22Rv1 (cell line): ENCODE results near the gene VWF.
"Not testable (repeated sequence)": the region's sequence is repeated elsewhere in the genome, so short reads cannot be mapped to it uniquely, and the experiment has no call there.

Experiments used
- H3K27ac ChIP-seq: fragments of 450-650 bp; 2 replicates; pipeline ENCODE4 v1.5.1; 2017
- CTCF ChIP-seq: fragments of 450-650 bp; IDR thresholded peaks from 2 replicates; pipeline ENCODE4 v1.5.1; 2017; ENCODE audit warnings: mild to moderate bottlenecking
- ZFX ChIP-seq: fragments of 450-650 bp; IDR thresholded peaks from 2 replicates; pipeline ENCODE4 v1.6.1; 2017; ENCODE audit warnings: antibody characterized with exemption, borderline replicate concordance

VWF gene

DNA sequence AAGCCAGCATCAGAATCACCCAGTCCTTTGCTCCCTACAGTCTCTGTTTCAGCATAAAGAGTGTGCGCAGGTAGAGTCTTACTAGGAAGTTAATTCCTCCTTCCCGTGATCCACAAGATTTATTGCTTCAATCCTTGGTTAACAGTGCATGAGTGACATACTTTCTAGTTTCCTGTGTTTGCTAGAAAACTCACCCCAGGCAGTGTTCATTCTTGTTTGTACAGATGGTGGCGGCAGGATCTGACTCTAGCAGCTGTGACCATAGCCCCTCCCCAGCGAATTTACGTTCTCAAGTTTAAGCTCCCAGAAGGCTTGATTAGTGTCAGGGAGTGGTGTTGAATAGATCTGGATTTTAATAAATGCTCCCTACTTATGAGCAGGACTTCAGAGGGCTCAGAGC lies 103.5 kb downstream of the VWF start:
- no peak for TF ChIP-seq ZFX
- TF ChIP-seq CTCF = no peak
- H3K27ac ChIP-seq = no peak overlapping the region

- H3K27ac ChIP-seq = not testable (repeated sequence)
Measured at GRCh38 chr12:6020511-6020910, 104.0 kb downstream of the VWF start.

DNA sequence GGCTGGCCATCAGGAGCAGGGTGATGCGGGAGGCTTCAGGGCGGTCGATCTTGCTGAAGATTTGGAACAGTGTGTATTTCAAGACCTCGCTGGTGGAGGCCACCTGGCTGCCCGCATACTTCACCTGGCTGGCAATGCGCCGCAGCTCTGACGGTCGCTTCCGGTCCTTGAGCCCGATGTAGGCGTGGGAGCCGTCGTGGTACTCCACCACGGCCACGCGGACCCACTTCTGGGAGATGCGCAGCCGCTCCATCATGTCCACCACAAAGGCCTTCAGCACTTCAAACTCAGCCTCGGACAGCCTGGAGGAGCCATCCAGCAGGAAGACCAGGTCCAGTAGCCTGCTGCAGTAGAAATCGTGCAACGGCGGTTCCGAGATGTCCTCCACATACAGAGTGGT lies 105.2 kb downstream of the VWF start:
- not testable (repeated sequence) for H3K27ac ChIP-seq

DNA sequence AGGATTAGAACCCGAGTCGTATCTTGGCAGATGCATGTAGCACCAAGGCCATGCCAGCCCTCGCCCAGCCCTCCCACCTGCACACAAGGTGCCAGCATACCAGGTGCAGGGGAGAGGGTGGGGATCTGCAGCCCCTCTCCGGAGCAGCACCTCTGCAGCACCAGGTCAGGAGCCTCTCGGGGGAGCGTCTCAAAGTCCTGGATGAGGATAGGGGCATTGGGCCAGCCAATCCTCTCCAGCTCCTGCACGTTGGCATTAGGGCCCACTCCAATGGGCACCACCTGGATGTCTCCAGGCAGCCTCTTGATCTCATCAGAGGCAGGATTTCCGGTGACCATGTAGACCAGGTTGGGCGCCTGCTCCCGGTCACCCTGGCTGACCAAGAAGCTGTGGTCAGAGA lies 106.2 kb downstream of the VWF start:
- no peak for TF ChIP-seq ZFX
- TF ChIP-seq CTCF = no peak
- H3K27ac ChIP-seq = no peak overlapping the region

DNA sequence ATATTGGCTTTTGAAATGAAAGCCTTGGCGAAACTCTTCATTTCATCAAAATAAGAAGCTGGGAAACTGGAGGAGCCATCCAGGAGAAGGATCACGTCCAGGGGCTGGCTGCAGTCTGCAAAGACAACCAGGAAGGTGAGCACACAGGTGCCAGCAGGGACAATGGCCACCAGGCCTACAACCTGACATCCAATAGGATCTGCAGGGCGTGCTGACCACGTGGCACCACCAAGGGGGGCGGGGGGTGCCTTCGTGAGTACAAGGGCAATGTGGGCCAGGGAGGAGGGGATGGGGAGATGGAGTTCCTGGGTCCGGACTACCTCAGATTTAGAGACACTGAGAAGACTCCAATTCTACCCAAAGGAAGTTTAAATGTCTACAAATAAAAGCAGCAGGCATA lies 107.7 kb downstream of the VWF start:
- TF ChIP-seq CTCF = no peak
- no peak for TF ChIP-seq ZFX
- H3K27ac ChIP-seq = no peak overlapping the region

DNA sequence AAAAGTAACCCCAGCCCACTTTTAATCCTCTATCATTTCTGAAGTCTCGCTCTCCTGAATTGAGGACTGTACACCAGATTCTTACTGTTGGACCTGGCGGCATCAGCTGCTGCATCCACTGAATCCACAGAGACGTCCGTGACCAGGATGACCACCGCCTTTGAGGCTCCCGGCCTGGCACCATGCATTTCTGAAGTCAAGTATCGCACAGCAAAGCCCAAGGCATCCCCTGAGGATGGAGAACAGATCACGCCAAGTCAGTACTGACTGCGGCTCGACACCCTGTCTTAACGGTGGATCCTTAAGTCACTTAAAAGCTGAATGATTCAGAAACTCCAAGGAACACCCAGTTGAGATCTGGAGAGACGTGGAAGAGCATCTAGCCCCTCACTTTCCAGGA lies 108.5 kb downstream of the VWF start:
- H3K27ac ChIP-seq = not testable (repeated sequence)

DNA sequence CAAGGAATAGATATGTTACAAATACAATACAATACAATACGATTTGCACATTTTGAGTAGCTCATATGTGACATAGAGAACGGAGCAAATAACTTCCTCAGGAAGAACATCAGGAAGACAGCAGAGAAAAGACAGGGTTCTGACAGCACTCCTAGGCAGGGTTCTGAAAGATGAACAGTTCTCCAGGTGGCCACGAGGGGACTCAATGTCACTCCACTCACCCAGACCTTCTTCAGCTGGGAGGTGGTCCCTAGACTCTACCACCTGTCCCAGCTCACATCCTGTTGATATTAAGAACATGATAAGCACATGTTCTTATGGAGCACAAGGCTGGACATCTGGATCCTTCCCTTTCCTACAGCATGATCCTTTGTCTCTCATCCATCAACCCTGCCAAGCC lies 109.2 kb downstream of the VWF start:
- not testable (repeated sequence) for H3K27ac ChIP-seq

DNA sequence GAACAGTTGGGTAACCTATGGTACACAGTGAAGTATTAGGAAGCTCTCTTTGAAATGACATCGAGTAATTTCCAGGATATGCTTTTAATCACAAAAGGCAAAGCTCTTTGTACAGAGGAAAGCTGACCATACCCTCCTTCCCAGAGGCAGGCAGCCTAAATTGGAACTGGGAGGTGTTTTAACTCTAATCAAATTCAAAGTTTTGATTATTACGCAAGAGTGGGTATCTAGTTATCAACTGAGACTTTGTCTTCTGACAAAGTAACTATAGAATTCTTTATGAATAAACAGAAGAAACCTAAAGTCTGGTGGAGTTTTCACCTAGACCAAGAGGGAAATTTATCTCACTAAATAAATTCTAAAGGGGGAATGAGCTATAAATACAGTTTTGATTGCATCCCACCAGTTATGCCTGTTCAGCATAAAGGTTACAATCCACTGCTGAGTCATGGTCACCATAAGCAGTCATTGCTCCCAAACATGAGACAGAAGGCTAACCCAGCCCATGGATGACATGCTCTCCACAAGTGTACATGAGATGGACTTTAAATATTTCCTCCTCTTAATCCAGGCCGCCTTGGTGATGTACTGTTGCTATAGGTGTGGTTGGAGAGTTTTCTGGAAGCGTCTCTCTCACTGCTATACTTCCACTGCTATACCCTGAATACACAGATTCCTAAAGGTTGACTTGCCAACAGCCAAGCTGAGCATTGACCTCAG lies 113.7 kb downstream of the VWF start:
- H3K27ac ChIP-seq = not testable (repeated sequence)

DNA sequence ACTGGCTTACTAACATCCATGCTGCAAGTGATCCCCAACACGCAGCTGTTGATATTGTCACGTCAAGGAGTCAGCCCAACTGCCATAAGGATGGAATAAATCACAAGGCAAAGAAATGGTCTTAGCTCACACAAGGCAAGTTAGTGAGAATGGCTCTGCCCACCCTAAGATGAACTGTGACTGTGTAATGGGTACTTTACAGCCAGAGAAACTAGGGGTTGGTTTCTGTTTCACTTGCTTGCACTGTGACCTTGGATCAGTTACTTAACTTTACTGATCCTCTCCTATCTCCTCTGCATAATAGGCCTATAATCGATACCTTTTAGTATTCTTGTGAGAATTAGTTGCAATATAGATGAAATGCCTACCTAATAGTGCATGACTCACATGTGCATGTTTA lies 127.2 kb downstream of the VWF start:
- no peak overlapping the region for H3K27ac ChIP-seq
- TF ChIP-seq ZFX = no peak
- no peak for TF ChIP-seq CTCF

- H3K27ac ChIP-seq = no peak overlapping the region
- TF ChIP-seq ZFX (no peak), CTCF (no peak)
Measured at GRCh38 chr12:5996459-5996858, 128.0 kb downstream of the VWF start.
